ENCODE data around the gene PYGL.

DNA sequence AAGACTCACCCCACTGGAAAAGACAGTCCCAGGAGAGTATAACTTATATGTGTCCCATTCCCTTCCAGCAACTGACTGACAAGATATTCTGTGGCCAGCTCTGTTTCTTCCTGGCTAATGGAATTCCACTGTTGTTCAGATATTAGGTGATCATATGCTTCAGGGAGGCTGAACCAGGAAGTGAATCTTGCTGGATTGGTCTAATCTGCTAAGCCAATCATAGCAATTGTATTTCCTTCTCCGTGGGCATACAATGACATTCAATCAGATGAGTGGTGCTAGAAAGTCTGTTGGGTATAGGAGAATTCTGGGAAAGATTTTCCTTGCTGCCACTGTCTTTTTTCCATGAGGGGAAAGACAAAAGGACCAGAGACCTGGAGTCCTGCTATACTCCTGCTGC lies 12.1 kb downstream of the PYGL start:
- no peak for TF ChIP-seq POLR2A (IDR thresholded peaks at IDR 0.05)
- TF ChIP-seq, protein P1, sequence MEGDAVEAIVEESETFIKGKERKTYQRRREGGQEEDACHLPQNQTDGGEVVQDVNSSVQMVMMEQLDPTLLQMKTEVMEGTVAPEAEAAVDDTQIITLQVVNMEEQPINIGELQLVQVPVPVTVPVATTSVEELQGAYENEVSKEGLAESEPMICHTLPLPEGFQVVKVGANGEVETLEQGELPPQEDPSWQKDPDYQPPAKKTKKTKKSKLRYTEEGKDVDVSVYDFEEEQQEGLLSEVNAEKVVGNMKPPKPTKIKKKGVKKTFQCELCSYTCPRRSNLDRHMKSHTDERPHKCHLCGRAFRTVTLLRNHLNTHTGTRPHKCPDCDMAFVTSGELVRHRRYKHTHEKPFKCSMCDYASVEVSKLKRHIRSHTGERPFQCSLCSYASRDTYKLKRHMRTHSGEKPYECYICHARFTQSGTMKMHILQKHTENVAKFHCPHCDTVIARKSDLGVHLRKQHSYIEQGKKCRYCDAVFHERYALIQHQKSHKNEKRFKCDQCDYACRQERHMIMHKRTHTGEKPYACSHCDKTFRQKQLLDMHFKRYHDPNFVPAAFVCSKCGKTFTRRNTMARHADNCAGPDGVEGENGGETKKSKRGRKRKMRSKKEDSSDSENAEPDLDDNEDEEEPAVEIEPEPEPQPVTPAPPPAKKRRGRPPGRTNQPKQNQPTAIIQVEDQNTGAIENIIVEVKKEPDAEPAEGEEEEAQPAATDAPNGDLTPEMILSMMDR (IDR thresholded peaks at IDR 0.05) = no peak
